Upper lobe of left lung (tissue), 4 donors: Measurements from ENCODE around the gene TTC7B.

Experiments
- EP300 ChIP-seq, 4 donors: sonication (generic); formaldehyde crosslinking; IDR thresholded peaks; one replicate each; pipeline ENCODE4 v1.5.1; 2017; ENCODE audit warnings: antibody characterized with exemption in 4 of 4, control low read depth in 2 of 4
- POLR2A ChIP-seq, 4 donors: fragments of 450-650 bp; IDR thresholded peaks; one replicate each; pipeline ENCODE4 v1.5.1; 2016 to 2017; ENCODE audit warnings: antibody characterized with exemption in 4 of 4, mild to moderate bottlenecking in 2 of 4
- TF ChIP-seq, protein P1 (sequence below), 6 experiments: fragments of 450-650 bp in 4 of 6; fragments of 200-600 bp in 2 of 6; sonication (generic) in 2 of 6; IDR thresholded peaks; one replicate each; pipeline ENCODE4 v1.5.1; 2016 to 2019; ENCODE audit warnings: antibody characterized with exemption in 6 of 6

DNA sequence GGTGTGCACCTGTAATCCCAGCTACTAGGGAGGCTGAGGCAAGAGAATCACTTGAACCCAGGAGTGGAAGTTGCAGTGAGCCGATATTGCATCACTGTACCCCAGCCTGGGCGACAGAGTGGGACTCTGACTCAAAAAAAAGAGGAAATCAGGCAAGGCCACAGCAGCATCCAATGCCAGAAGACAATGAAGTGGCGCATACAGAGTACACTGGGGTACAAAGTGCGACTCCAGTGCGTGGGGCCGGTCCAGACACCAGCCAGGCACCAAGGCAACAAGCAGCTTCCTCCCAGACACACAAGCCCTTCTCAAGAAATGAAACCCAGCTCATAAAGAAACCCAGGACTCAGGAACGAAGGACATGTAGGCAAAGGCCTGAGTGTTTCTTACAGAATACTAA, 28.2 kb downstream of the TTC7B start:
- TF ChIP-seq, protein P1, sequence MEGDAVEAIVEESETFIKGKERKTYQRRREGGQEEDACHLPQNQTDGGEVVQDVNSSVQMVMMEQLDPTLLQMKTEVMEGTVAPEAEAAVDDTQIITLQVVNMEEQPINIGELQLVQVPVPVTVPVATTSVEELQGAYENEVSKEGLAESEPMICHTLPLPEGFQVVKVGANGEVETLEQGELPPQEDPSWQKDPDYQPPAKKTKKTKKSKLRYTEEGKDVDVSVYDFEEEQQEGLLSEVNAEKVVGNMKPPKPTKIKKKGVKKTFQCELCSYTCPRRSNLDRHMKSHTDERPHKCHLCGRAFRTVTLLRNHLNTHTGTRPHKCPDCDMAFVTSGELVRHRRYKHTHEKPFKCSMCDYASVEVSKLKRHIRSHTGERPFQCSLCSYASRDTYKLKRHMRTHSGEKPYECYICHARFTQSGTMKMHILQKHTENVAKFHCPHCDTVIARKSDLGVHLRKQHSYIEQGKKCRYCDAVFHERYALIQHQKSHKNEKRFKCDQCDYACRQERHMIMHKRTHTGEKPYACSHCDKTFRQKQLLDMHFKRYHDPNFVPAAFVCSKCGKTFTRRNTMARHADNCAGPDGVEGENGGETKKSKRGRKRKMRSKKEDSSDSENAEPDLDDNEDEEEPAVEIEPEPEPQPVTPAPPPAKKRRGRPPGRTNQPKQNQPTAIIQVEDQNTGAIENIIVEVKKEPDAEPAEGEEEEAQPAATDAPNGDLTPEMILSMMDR (IDR thresholded peaks at IDR 0.05), result no peak
- no peak for TF ChIP-seq EP300 (IDR thresholded peaks at IDR 0.05)
- TF ChIP-seq POLR2A (IDR thresholded peaks at IDR 0.05), result no peak
